Measurements from ENCODE around the gene OR2L5.

Gene OR2L5

GRCh38 chr1:248013229-248013710 is at the start of gene OR2L5:
Gene OR2L5 (plus strand): TSS chr1:248013660. CDS start chr1:248021948, 8,288 bp downstream.
- no peaks in the 10 kb centered on the region for H3K27me3 ChIP-seq (ENCODE audit: control insufficient read depth, insufficient read depth, low read length)
- H3K4me1 ChIP-seq (ENCODE audit: control insufficient read depth, insufficient read depth, low read length) = no peaks in the 10 kb centered on the region
- no peak within 1 kb of the TSS for H3K9ac ChIP-seq (ENCODE audit: low read length)
- H3K9me3 ChIP-seq (ENCODE audit: control insufficient read depth, low read length) = no peaks in the 10 kb centered on the region
- no peaks in the 10 kb centered on the region for H3K36me3 ChIP-seq (ENCODE audit: control insufficient read depth, insufficient read depth, low read length)
- H3K4me3 ChIP-seq (ENCODE audit: low read length) = no peak within 1 kb of the TSS

GRCh38 chr1:247964933-247965332 is 48.5 kb upstream of the OR2L5 start, which contains the start of gene OR2AK2:
Gene OR2AK2 (plus strand): TSS chr1:247965233. CDS start chr1:247965377, 144 bp downstream.
- Histone ChIP-seq H3K9me3 (ENCODE audit: control insufficient read depth, low read length) (no peaks in the 10 kb centered on the region), H3K4me1 (ENCODE audit: control insufficient read depth, insufficient read depth, low read length) (no peaks in the 10 kb centered on the region), H3K27me3 (ENCODE audit: control insufficient read depth, insufficient read depth, low read length) (no peaks in the 10 kb centered on the region), H3K4me3 (ENCODE audit: low read length) (no peak within 1 kb of the TSS), H3K36me3 (ENCODE audit: control insufficient read depth, insufficient read depth, low read length) (no peaks in the 10 kb centered on the region), H3K9ac (ENCODE audit: low read length) (no peak within 1 kb of the TSS)

GRCh38 chr1:247966532-247967204 is 46.8 kb upstream of the OR2L5 start:
- H3K36me3 ChIP-seq (ENCODE audit: control insufficient read depth, insufficient read depth, low read length) = no peaks in the 10 kb centered on the region
- H3K4me3 ChIP-seq (ENCODE audit: low read length) = no peak overlapping the region
- no peaks in the 10 kb centered on the region for H3K27me3 ChIP-seq (ENCODE audit: control insufficient read depth, insufficient read depth, low read length)
- no peaks in the 10 kb centered on the region for H3K4me1 ChIP-seq (ENCODE audit: control insufficient read depth, insufficient read depth, low read length)
- no peak overlapping the region for H3K9ac ChIP-seq (ENCODE audit: low read length)
- H3K9me3 ChIP-seq (ENCODE audit: control insufficient read depth, low read length) = no peaks in the 10 kb centered on the region

GRCh38 chr1:247992986-247993385 is 20.5 kb upstream of the OR2L5 start:
- H3K36me3 ChIP-seq (ENCODE audit: control insufficient read depth, insufficient read depth, low read length) = no peaks in the 10 kb centered on the region
- no peak overlapping the region for H3K9ac ChIP-seq (ENCODE audit: low read length)
- no peaks in the 10 kb centered on the region for H3K4me1 ChIP-seq (ENCODE audit: control insufficient read depth, insufficient read depth, low read length)
- H3K4me3 ChIP-seq (ENCODE audit: low read length) = no peak overlapping the region
- H3K27me3 ChIP-seq (ENCODE audit: control insufficient read depth, insufficient read depth, low read length) = no peaks in the 10 kb centered on the region
- H3K9me3 ChIP-seq (ENCODE audit: control insufficient read depth, low read length) = no peaks in the 10 kb centered on the region

GRCh38 chr1:247998811-247999210 is 14.6 kb upstream of the OR2L5 start:
- Histone ChIP-seq H3K36me3 (ENCODE audit: control insufficient read depth, insufficient read depth, low read length) (no peaks in the 10 kb centered on the region), H3K4me1 (ENCODE audit: control insufficient read depth, insufficient read depth, low read length) (no peaks in the 10 kb centered on the region)

GRCh38 chr1:248000169-248000568 is 13.3 kb upstream of the OR2L5 start:
- H3K9ac ChIP-seq (ENCODE audit: low read length) = no peak overlapping the region
- no peak overlapping the region for H3K4me3 ChIP-seq (ENCODE audit: low read length)
- H3K9me3 ChIP-seq (ENCODE audit: control insufficient read depth, low read length) = no peaks in the 10 kb centered on the region
- H3K4me1 ChIP-seq (ENCODE audit: control insufficient read depth, insufficient read depth, low read length) = no peaks in the 10 kb centered on the region
- no peaks in the 10 kb centered on the region for H3K36me3 ChIP-seq (ENCODE audit: control insufficient read depth, insufficient read depth, low read length)
- H3K27me3 ChIP-seq (ENCODE audit: control insufficient read depth, insufficient read depth, low read length) = no peaks in the 10 kb centered on the region

More at GRCh38 chr1:247998811-247999210, 14.6 kb upstream of the OR2L5 start:
- H3K4me3 ChIP-seq (ENCODE audit: low read length) = no peak overlapping the region
- H3K9ac ChIP-seq (ENCODE audit: low read length) = no peak overlapping the region
- H3K9me3 ChIP-seq (ENCODE audit: control insufficient read depth, low read length) = no peaks in the 10 kb centered on the region
- H3K27me3 ChIP-seq (ENCODE audit: control insufficient read depth, insufficient read depth, low read length) = no peaks in the 10 kb centered on the region

- no peak overlapping the region for H3K9ac ChIP-seq (ENCODE audit: low read length)
- no peak overlapping the region for H3K4me3 ChIP-seq (ENCODE audit: low read length)
- H3K27me3 ChIP-seq (ENCODE audit: control insufficient read depth, insufficient read depth, low read length) = no peaks in the 10 kb centered on the region
- H3K4me1 ChIP-seq (ENCODE audit: control insufficient read depth, insufficient read depth, low read length) = no peaks in the 10 kb centered on the region
- no peaks in the 10 kb centered on the region for H3K36me3 ChIP-seq (ENCODE audit: control insufficient read depth, insufficient read depth, low read length)
- H3K9me3 ChIP-seq (ENCODE audit: control insufficient read depth, low read length) = no peaks in the 10 kb centered on the region
These were observed 5.7 kb upstream of the OR2L5 start for GRCh38 chr1:248007778-248008177.

GRCh38 chr1:248009681-248010080 is 3.8 kb upstream of the OR2L5 start:
- H3K4me3 ChIP-seq (ENCODE audit: low read length) = no peak overlapping the region
- H3K9ac ChIP-seq (ENCODE audit: low read length) = no peak overlapping the region
- H3K36me3 ChIP-seq (ENCODE audit: control insufficient read depth, insufficient read depth, low read length) = no peaks in the 10 kb centered on the region
- H3K9me3 ChIP-seq (ENCODE audit: control insufficient read depth, low read length) = no peaks in the 10 kb centered on the region
- H3K27me3 ChIP-seq (ENCODE audit: control insufficient read depth, insufficient read depth, low read length) = no peaks in the 10 kb centered on the region
- no peaks in the 10 kb centered on the region for H3K4me1 ChIP-seq (ENCODE audit: control insufficient read depth, insufficient read depth, low read length)

- Histone ChIP-seq H3K4me1 (ENCODE audit: control insufficient read depth, insufficient read depth, low read length) (no peaks in the 10 kb centered on the region), H3K9me3 (ENCODE audit: control insufficient read depth, low read length) (no peaks in the 10 kb centered on the region), H3K27me3 (ENCODE audit: control insufficient read depth, insufficient read depth, low read length) (no peaks in the 10 kb centered on the region), H3K36me3 (ENCODE audit: control insufficient read depth, insufficient read depth, low read length) (no peaks in the 10 kb centered on the region), H3K4me3 (ENCODE audit: low read length) (no peak overlapping the region), H3K9ac (ENCODE audit: low read length) (no peak overlapping the region)
These were observed 2.3 kb downstream of the OR2L5 start for GRCh38 chr1:248015803-248016202.

GRCh38 chr1:248029770-248030169 is 16.3 kb downstream of the OR2L5 start, which contains the start of gene OR2L2:
Gene OR2L2 (plus strand): TSS chr1:248030070. CDS start chr1:248038268, 8,198 bp downstream.
- H3K9ac ChIP-seq (ENCODE audit: low read length) = no peak within 1 kb of the TSS
- no peaks in the 10 kb centered on the region for H3K9me3 ChIP-seq (ENCODE audit: control insufficient read depth, low read length)
- H3K27me3 ChIP-seq (ENCODE audit: control insufficient read depth, insufficient read depth, low read length) = no peaks in the 10 kb centered on the region
- no peaks in the 10 kb centered on the region for H3K36me3 ChIP-seq (ENCODE audit: control insufficient read depth, insufficient read depth, low read length)
- no peaks in the 10 kb centered on the region for H3K4me1 ChIP-seq (ENCODE audit: control insufficient read depth, insufficient read depth, low read length)
- no peak within 1 kb of the TSS for H3K4me3 ChIP-seq (ENCODE audit: low read length)

GRCh38 chr1:248045209-248045608 is 31.7 kb downstream of the OR2L5 start:
- Histone ChIP-seq H3K27me3 (ENCODE audit: control insufficient read depth, insufficient read depth, low read length) (no peaks in the 10 kb centered on the region), H3K4me1 (ENCODE audit: control insufficient read depth, insufficient read depth, low read length) (no peaks in the 10 kb centered on the region), H3K36me3 (ENCODE audit: control insufficient read depth, insufficient read depth, low read length) (no peaks in the 10 kb centered on the region), H3K9me3 (ENCODE audit: control insufficient read depth, low read length) (no peaks in the 10 kb centered on the region), H3K4me3 (ENCODE audit: low read length) (no peak overlapping the region), H3K9ac (ENCODE audit: low read length) (no peak overlapping the region)

- Histone ChIP-seq H3K9me3 (ENCODE audit: control insufficient read depth, low read length) (no peaks in the 10 kb centered on the region), H3K4me1 (ENCODE audit: control insufficient read depth, insufficient read depth, low read length) (no peaks in the 10 kb centered on the region), H3K9ac (ENCODE audit: low read length) (no peak within 1 kb of the TSS), H3K4me3 (ENCODE audit: low read length) (no peak within 1 kb of the TSS), H3K27me3 (ENCODE audit: control insufficient read depth, insufficient read depth, low read length) (no peaks in the 10 kb centered on the region), H3K36me3 (ENCODE audit: control insufficient read depth, insufficient read depth, low read length) (no peaks in the 10 kb centered on the region)
These were observed 33.1 kb downstream of the OR2L5 start, which contains the start of gene OR2L3 for GRCh38 chr1:248046536-248046935. Gene OR2L3 (plus strand): TSS chr1:248046836. CDS start chr1:248060682, 13,846 bp downstream.

All from mucosa of stomach (tissue), 1 donor.